Activated naive CD8-positive, alpha-beta T cell treated with anti-CD3 and anti-CD28 coated beads, Interleukin-2, amount 50 U/mL, for 24 hours (primary cell): Measurements from ENCODE around the gene TMEM107.

ENCODE experiments used
- ATAC-seq: fragments of 150-1000 bp; cut with Tn5 transposase; one replicate; pipeline ENCODE4 v1.10.0; 2021
- DNase-seq: peaks from one replicate; pipeline ENCODE4 v3.0.0; 2021
- H3K27ac Mint-ChIP-seq: one replicate; pipeline ENCODE4 v1.8.0; 2021; ENCODE audit warnings: mild to moderate bottlenecking, mixed read lengths
- H3K27me3 Mint-ChIP-seq: one replicate; pipeline ENCODE4 v1.8.0; 2021; ENCODE audit warnings: mixed read lengths
- H3K36me3 Mint-ChIP-seq: one replicate; pipeline ENCODE4 v1.8.0; 2021; ENCODE audit warnings: low read depth, mixed read lengths
- H3K4me1 Mint-ChIP-seq: one replicate; pipeline ENCODE4 v1.8.0; 2021; ENCODE audit warnings: mixed read lengths
- H3K4me3 Mint-ChIP-seq: one replicate; pipeline ENCODE4 v1.8.0; 2021; ENCODE audit warnings: mild to moderate bottlenecking, moderate library complexity, mixed read lengths
- H3K9me3 Mint-ChIP-seq: one replicate; pipeline ENCODE4 v1.8.0; 2021; ENCODE audit warnings: mixed read lengths

The TMEM107 gene

GRCh38 chr17:8125154-8125946 lies 50.8 kb downstream of the TMEM107 start:
- Mint-ChIP-seq H3K4me1 (peaks cover 57% of the 10 kb centered on the region), H3K27me3 (peaks cover 45% of the 10 kb centered on the region), H3K4me3 (peak overlapping the region; percentile 93), H3K36me3 (peaks cover 9% of the 10 kb centered on the region), H3K9me3 (peaks cover 3% of the 10 kb centered on the region), H3K27ac (peak overlapping the region; percentile 97)
- peak; percentile 37 for ATAC-seq
- peak; percentile 92 for DNase-seq

- H3K27me3 Mint-ChIP-seq: peaks cover 46% of the 10 kb centered on the region
- peaks cover 12% of the 10 kb centered on the region for H3K36me3 Mint-ChIP-seq
- ATAC-seq (no peak), DNase-seq (no peak)
- peak overlapping the region; percentile 78 for H3K27ac Mint-ChIP-seq
- peaks cover 3% of the 10 kb centered on the region for H3K9me3 Mint-ChIP-seq
- peaks cover 65% of the 10 kb centered on the region for H3K4me1 Mint-ChIP-seq
- peak overlapping the region; percentile 93 for H3K4me3 Mint-ChIP-seq
These were observed 51.6 kb downstream of the TMEM107 start for GRCh38 chr17:8124350-8125153.

- H3K9me3 Mint-ChIP-seq: peaks cover 3% of the 10 kb centered on the region
- DNase-seq (no peak), ATAC-seq (no peak)
- peaks cover 51% of the 10 kb centered on the region for H3K27me3 Mint-ChIP-seq
- peaks cover 16% of the 10 kb centered on the region for H3K36me3 Mint-ChIP-seq
- H3K4me1 Mint-ChIP-seq: peaks cover 70% of the 10 kb centered on the region
- peak within 1 kb of the TSS; percentile 93 for H3K4me3 Mint-ChIP-seq
- H3K27ac Mint-ChIP-seq: peak within 1 kb of the TSS; percentile 78
These were observed 52.4 kb downstream of the TMEM107 start, which contains the start of gene HES7 for GRCh38 chr17:8123695-8124349. HES7 (minus strand) TSS chr17:8124106; CDS start chr17:8124084, 22 bp downstream.

- Mint-ChIP-seq H3K27me3 (peaks cover 57% of the 10 kb centered on the region), H3K9me3 (peaks cover 3% of the 10 kb centered on the region), H3K36me3 (peaks cover 17% of the 10 kb centered on the region), H3K4me3 (peak overlapping the region; percentile 93), H3K27ac (peak overlapping the region; percentile 63), H3K4me1 (peaks cover 78% of the 10 kb centered on the region)
- no peak for ATAC-seq
- peak; percentile 57 for DNase-seq
These were observed 53.1 kb downstream of the TMEM107 start for GRCh38 chr17:8122924-8123694.
